NB4 (cell line): ENCODE data around the gene DCLRE1B.
A peak's percentile ranks its signal among the peaks of the same experiment; 100 is the strongest.

ENCODE experiments used
- DNase-seq: peaks from one replicate; pipeline ENCODE4 v3.0.0; 2010; ENCODE audit warnings: low read depth
- H3K4me3 ChIP-seq: one replicate; pipeline ENCODE4 v1.5.1; 2011; ENCODE audit warnings: mild to moderate bottlenecking, low read depth, low read length, moderate library complexity
- MYC ChIP-seq: IDR thresholded peaks from 2 replicates; pipeline ENCODE4 v1.6.1; 2011; ENCODE audit warnings: low read depth, low read length
- POLR2A ChIP-seq: IDR thresholded peaks from 2 replicates; pipeline ENCODE4 v1.6.1; 2011; ENCODE audit warnings: mild to moderate bottlenecking; ENCODE audit not compliant: insufficient read length; ENCODE audit errors: extremely low read depth
- TF ChIP-seq, protein P1 (sequence below): IDR thresholded peaks from 2 replicates; pipeline ENCODE4 v1.6.1; 2011; ENCODE audit warnings: low read depth, low read length
- TF ChIP-seq, protein P2 (sequence below): IDR thresholded peaks from one replicate; pipeline ENCODE4 v1.5.1; 2012; ENCODE audit warnings: low read depth, low read length

Gene DCLRE1B

DNA sequence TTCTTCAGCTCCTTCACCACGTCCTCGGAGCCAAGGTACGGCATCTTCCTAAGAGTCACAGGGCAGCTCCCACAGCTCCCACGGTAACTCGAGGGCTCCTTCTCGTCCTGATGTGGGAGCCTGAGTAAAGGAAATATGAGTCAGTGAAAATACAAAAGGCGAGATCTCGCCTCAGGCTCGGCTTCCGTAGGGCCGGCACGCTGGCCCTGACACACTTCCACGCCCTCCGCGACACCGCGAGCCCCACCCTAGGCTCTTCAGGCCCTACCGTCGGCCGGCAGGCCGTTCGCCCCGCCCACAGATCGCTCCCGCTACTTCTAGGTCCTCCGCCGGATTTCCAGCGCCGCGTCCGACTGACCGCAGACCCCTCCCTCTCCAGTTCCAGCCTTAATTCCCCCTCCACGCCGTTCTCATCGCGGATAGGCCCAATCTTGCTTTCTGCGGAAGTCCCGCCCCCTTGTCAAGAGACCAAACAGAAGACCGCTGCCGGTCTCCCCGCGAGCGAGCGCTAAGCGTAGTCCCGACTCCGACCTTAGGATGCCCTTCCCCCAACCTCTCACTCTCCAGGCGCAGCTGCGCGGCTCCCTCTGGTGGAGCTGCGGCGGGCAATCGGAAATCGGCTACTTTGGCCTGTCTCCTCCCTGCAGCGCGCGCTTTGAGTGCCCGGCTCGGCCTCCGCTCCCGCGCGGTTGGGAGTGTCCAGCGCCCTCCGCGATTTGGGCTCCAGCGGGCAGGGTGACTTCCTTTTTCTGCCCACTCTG lies at the start of gene DCLRE1B, which contains the start of gene AP4B1:
TSS of gene DCLRE1B (plus strand) at position 653 of the 761 bp plus-strand sequence. CDS start 261 bp downstream, outside the sequence.
TSS of gene AP4B1 (minus strand) at position 126 of the 761 bp plus-strand sequence. CDS start at position 44, 82 bp downstream.
- DNase-seq, result peak; percentile 100
- H3K4me3 ChIP-seq, result peak within 1 kb of the TSS; percentile 96
- TF ChIP-seq, protein P1, sequence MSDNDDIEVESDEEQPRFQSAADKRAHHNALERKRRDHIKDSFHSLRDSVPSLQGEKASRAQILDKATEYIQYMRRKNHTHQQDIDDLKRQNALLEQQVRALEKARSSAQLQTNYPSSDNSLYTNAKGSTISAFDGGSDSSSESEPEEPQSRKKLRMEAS, result peak; percentile 81
- TF ChIP-seq, protein P2, sequence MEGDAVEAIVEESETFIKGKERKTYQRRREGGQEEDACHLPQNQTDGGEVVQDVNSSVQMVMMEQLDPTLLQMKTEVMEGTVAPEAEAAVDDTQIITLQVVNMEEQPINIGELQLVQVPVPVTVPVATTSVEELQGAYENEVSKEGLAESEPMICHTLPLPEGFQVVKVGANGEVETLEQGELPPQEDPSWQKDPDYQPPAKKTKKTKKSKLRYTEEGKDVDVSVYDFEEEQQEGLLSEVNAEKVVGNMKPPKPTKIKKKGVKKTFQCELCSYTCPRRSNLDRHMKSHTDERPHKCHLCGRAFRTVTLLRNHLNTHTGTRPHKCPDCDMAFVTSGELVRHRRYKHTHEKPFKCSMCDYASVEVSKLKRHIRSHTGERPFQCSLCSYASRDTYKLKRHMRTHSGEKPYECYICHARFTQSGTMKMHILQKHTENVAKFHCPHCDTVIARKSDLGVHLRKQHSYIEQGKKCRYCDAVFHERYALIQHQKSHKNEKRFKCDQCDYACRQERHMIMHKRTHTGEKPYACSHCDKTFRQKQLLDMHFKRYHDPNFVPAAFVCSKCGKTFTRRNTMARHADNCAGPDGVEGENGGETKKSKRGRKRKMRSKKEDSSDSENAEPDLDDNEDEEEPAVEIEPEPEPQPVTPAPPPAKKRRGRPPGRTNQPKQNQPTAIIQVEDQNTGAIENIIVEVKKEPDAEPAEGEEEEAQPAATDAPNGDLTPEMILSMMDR, result peak; percentile 44
- TF ChIP-seq MYC, result no peak; the same call in none of the 2 replicates
- TF ChIP-seq POLR2A, result peak; percentile 47

DNA sequence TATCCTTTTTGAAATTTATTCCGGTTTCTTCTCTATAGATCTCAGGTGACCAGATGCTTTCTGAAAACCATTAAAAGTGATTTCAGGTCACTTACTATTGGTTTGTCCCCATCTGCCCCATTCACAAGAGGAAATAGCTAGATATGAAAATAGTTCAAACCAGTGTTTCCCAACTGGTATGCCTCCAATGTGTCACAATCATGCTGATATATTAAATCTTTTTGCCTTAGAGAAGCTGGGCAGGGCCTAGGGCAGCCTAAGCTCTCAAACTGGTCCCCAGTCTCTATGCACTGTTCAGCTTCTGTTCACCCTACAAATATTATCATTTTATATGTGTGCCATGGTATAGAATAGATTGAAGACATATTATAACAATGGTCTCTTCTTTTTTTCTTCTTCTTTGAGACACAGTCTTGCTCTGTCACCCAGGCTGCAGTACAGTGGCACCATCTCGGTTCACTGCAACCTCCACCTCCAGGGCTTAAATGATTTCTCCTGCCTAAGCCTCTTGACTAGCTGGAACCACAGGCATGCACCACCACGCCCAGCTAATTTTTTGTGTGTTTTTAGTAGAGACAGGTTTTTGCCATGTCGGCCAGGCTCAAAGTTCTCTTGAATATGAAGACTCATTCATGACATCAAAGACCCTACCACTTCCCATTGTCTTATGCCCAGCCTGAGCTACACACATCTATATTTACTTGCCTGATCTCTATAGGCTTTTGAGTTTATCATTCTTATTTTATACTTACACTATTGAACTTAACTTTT lies 49.3 kb upstream of the DCLRE1B start:
- TF ChIP-seq POLR2A (no peak), MYC (no peak)
- TF ChIP-seq, protein P2, result no peak
- TF ChIP-seq, protein P1, result no peak
- DNase-seq, result no peak
- no peak overlapping the region for H3K4me3 ChIP-seq

DNA sequence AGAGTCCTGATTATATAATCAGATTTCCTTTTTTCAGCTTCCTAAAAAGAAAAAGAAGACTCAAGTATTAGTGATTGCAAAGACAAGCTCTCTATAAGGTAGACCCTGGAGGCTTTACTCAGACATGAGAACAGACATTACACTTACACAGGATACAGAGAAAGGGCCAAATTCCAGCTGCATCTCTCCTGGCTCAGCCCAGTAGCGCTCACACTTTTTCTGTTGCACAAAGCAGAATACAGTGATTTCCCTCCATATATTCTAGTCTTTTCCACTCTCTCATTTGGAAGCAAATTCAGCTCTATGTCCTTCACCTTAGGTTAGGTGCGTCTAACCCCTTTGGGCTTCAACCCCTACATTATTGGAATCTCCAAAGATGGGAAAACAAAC lies 48.7 kb upstream of the DCLRE1B start:
- H3K4me3 ChIP-seq, result no peak overlapping the region
- TF ChIP-seq, protein P2, result no peak
- TF ChIP-seq, protein P1, result no peak
- TF ChIP-seq POLR2A (no peak), MYC (no peak)
- DNase-seq, result no peak

DNA sequence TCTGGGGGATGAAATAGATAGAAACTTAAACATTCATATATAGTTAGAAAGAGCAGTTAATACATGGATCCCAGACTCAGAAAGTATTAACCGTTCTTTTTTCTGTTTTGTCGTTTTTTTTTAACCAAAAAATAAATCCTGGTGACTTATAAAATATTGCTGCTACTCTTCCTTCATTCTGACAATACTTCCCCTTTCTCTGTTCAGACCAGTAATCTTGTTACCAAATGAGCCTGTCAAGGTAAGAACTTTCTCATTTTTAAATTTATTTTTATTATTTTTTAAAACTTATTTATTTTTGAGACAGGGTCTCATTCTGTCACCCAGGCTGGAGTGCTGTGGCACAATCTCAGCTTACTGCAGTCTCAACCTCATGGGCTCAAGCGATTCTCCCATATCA lies 47.4 kb upstream of the DCLRE1B start:
- DNase-seq, result no peak
- H3K4me3 ChIP-seq, result no peak overlapping the region
- TF ChIP-seq, protein P1, result no peak
- TF ChIP-seq, protein P2, result no peak

DNA sequence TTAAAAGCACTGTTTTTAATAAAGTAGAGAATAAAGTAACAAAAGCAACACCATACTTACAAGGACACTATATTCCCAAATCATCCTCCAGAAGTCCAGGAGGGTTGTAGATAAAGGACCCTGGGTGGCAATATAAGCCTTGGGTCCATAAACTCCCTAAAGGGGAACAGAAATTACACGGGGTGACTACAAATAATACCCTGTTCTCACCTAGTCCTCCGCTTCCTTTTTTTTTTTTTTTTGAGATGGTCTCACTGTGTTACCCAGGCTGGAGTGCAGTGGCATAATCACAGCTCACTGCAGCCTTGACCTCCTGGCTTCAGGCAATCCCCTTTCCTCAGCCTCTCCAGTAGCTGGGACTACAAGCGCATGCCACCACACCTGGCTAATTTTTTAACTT lies 46.7 kb upstream of the DCLRE1B start:
- TF ChIP-seq, protein P2, result no peak
- TF ChIP-seq, protein P1, result no peak
- TF ChIP-seq POLR2A, result no peak
- TF ChIP-seq MYC, result no peak
- H3K4me3 ChIP-seq, result no peak overlapping the region
- no peak for DNase-seq
